Tibial nerve (tissue), 3 donors: ENCODE measurements around the gene RNF26.

Source experiments
- POLR2A ChIP-seq, 2 donors: fragments of 450-650 bp; IDR thresholded peaks; one replicate each; pipeline ENCODE4 v1.6.1; 2017; ENCODE audit warnings: antibody characterized with exemption in 2 of 2, mild to moderate bottlenecking in 2 of 2, moderate library complexity in 2 of 2
- TF ChIP-seq, protein P1 (sequence below), 5 experiments: fragments of 200-600 bp in 3 of 5; fragments of 450-650 bp in 2 of 5; sonication (generic) in 3 of 5; IDR thresholded peaks; one replicate each; pipeline ENCODE4 v1.5.1; 2016 to 2019; ENCODE audit warnings: antibody characterized with exemption in 5 of 5, mild to moderate bottlenecking in 3 of 5, moderate library complexity in 2 of 5

DNA sequence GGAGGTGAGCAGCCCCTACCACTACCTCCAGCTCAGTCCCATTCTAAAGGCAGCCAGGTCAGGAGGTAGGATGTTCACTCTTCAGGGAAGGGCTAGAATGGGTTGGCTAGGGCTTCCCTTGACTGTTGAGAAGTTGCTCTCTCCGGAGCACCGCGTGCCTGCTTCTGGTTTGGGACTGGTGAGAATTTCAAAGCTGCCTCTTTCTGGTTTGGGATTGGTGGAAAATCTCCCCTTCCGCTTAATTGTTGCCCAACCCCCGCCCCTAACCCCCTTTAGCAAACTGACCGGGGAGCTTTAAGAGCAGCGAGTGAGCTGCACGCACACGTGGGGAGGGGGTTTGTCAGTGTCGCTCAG lies 46.5 kb downstream of the RNF26 start:
- TF ChIP-seq, protein P1, sequence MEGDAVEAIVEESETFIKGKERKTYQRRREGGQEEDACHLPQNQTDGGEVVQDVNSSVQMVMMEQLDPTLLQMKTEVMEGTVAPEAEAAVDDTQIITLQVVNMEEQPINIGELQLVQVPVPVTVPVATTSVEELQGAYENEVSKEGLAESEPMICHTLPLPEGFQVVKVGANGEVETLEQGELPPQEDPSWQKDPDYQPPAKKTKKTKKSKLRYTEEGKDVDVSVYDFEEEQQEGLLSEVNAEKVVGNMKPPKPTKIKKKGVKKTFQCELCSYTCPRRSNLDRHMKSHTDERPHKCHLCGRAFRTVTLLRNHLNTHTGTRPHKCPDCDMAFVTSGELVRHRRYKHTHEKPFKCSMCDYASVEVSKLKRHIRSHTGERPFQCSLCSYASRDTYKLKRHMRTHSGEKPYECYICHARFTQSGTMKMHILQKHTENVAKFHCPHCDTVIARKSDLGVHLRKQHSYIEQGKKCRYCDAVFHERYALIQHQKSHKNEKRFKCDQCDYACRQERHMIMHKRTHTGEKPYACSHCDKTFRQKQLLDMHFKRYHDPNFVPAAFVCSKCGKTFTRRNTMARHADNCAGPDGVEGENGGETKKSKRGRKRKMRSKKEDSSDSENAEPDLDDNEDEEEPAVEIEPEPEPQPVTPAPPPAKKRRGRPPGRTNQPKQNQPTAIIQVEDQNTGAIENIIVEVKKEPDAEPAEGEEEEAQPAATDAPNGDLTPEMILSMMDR (IDR thresholded peaks at IDR 0.05) = no peak
- no peak for TF ChIP-seq POLR2A (IDR thresholded peaks at IDR 0.05)
